ENCODE results near the gene QSER1. TPM values are rescaled to one million over a fixed set of nuclear protein-coding genes. Genes with fewer than 3 reads are reported as not detected.
"Not testable (repeated sequence)": the region's sequence is repeated elsewhere in the genome, so short reads cannot be mapped to it uniquely, and the experiment has no call there.

Gene QSER1
- total RNA-seq, 4 donors from 2014 or later = 35.5 to 59.9 (median 42.6) TPM

DNA sequence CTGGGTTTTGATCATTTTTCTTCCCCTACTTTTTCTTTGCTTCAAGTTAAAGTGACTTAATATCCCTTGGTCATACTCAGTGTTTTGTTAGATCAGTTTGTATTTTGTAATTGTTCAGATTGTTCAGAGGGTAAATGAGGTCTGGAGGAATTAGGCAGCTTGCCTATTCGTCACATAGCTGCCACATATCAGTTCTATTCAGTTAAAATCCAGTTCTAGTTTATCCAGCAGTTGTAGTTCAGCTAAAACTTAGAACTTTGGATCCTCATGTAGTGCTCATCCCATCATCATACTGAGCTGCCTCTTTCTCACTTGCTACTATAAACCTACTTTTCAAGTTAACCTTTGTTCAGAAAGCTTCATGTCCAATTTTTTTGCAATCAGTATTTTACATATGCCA is 75.9 kb downstream of the QSER1 start:
- H3K27me3 ChIP-seq = no peaks in the 10 kb centered on the region
- no peaks in the 10 kb centered on the region for H3K36me3 ChIP-seq
- intact Hi-C loops (cut with DNase I) = no loop called here
- H3K4me3 ChIP-seq (replicated peaks in 1 of 3) = no peak overlapping the region
- no peak overlapping the region for H3K27ac ChIP-seq
- H3K9me3 ChIP-seq = no peaks in the 10 kb centered on the region
- TF ChIP-seq, protein P1, sequence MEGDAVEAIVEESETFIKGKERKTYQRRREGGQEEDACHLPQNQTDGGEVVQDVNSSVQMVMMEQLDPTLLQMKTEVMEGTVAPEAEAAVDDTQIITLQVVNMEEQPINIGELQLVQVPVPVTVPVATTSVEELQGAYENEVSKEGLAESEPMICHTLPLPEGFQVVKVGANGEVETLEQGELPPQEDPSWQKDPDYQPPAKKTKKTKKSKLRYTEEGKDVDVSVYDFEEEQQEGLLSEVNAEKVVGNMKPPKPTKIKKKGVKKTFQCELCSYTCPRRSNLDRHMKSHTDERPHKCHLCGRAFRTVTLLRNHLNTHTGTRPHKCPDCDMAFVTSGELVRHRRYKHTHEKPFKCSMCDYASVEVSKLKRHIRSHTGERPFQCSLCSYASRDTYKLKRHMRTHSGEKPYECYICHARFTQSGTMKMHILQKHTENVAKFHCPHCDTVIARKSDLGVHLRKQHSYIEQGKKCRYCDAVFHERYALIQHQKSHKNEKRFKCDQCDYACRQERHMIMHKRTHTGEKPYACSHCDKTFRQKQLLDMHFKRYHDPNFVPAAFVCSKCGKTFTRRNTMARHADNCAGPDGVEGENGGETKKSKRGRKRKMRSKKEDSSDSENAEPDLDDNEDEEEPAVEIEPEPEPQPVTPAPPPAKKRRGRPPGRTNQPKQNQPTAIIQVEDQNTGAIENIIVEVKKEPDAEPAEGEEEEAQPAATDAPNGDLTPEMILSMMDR (IDR thresholded peaks at IDR 0.05) = no peak
- TF ChIP-seq POLR2A (IDR thresholded peaks at IDR 0.05) = no peak
- WGBS, 2 donors = 82 to 89% methylated on average over 1 of the region's 1 CpG
- H3K4me1 ChIP-seq = no peaks in the 10 kb centered on the region
- DNase-seq = no peak

DNA sequence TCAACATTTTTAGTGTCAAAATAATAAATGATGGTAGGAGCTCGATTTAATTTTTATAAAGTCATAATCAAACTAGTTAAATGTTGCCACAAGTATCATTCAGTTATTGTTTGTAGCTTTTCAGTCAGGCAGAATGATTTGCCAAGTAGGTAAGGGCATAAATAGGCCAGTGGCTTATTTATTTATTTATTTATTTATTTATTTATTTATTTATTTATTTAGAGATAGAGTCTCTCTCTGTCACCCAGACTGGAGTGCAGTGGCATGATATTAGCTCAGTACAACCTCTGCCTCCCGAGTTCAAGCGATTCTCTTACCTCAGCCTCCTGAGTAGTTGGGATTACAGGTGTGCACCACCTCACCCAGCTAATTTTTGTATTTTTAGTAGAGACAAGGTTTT is 79.6 kb downstream of the QSER1 start:
- H3K36me3 ChIP-seq; H3K4me3 ChIP-seq (replicated peaks in 1 of 3); H3K27ac ChIP-seq; intact Hi-C loops (cut with DNase I); H3K27me3 ChIP-seq; DNase-seq; H3K9me3 ChIP-seq; H3K4me1 ChIP-seq: not testable (repeated sequence)
- WGBS, 2 donors = 95 to 98% methylated on average over 3 of the region's 3 CpGs

DNA sequence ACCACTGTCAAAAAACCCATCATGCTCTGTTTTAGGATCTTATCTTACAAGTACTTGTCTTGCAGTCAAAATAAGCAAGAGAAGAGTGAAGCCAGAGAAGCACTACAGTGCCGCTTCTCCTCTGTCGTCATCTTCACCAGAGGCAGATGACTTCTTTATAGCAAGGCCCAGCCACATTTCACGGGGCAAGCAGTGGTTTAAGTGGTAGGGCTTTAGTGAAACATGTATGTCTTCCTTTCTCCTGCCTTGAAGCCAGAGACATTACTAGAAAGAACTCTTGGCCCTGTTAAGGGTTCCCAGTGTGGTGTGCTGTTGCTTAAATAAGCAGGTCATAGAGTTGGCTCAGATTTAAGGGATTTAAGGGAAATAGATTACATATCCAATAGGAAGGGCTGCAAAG is 80.2 kb downstream of the QSER1 start:
- WGBS, 2 donors = 72 to 86% methylated on average over 3 of the region's 3 CpGs

DNA sequence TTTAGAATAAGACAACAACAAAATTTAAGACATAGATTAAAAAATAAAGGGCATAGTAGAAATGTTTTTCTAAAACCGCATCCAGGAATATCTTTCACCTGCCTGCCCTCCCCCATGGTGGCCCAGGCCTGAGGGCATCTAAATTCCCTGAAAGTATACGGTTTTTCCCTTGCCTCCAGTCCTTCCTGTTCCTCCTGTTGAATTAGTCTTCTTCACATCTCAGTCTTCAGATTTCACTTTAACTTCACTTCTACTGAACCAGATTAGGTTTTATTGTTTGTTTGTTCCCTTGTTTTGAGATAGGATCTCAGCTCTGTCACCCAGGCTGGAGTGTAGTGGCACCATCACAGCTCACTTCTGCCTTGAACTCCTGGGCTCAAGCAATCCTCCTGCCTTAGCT is 90.0 kb downstream of the QSER1 start:
- 84 to 91% methylated on average over 2 of the region's 2 CpGs for WGBS, 2 donors
- Histone ChIP-seq H3K9me3 (no peaks in the 10 kb centered on the region), H3K36me3 (no peaks in the 10 kb centered on the region), H3K27me3 (no peaks in the 10 kb centered on the region), H3K27ac (no peak overlapping the region), H3K4me3 (replicated peaks in 1 of 3) (no peak overlapping the region), H3K4me1 (no peaks in the 10 kb centered on the region)
- intact Hi-C loops (cut with DNase I) = no loop called here
- TF ChIP-seq, protein P1 (IDR thresholded peaks at IDR 0.05) = no peak
- no peak for TF ChIP-seq POLR2A (IDR thresholded peaks at IDR 0.05)
- no peak for DNase-seq

More for the DNA sequence above, 80.2 kb downstream of the QSER1 start:
- H3K27me3 ChIP-seq = no peaks in the 10 kb centered on the region
- intact Hi-C loops (cut with DNase I) = no loop called here
- H3K4me1 ChIP-seq = no peaks in the 10 kb centered on the region
- H3K9me3 ChIP-seq = no peaks in the 10 kb centered on the region
- TF ChIP-seq, protein P1 (IDR thresholded peaks at IDR 0.05) = no peak
- no peak for TF ChIP-seq POLR2A (IDR thresholded peaks at IDR 0.05)
- H3K27ac ChIP-seq = no peak overlapping the region
- no peak for DNase-seq
- no peak overlapping the region for H3K4me3 ChIP-seq (replicated peaks in 1 of 3)
- peaks cover 0 to 5% of the 10 kb centered on the region in 2 donors for H3K36me3 ChIP-seq

DNA sequence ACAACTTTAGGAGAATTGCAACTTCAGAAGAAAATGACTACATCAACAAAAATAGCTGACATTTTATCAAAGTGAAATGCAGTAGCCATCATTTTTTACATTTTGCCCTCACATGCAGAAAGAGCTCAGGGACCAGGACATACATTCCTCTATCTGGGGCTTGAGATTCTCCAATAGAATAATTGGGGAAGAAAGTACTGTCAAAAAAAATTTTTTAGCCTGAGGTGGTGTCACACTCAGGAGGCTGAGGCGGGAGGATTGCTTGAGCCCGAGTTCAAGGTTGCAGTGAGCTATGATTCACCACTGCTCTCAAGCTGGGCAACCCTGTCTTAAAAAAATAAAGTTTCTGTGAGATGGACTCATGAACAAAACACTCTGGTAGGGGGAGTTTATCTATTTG is 90.9 kb downstream of the QSER1 start:
- H3K9me3 ChIP-seq = no peaks in the 10 kb centered on the region
- 92 to 97% methylated on average over 2 of the region's 2 CpGs for WGBS, 2 donors
- H3K4me1 ChIP-seq = no peaks in the 10 kb centered on the region
- no peak for DNase-seq
- no peak overlapping the region for H3K27ac ChIP-seq
- TF ChIP-seq, protein P1 (IDR thresholded peaks at IDR 0.05) = no peak
- TF ChIP-seq POLR2A (IDR thresholded peaks at IDR 0.05) = no peak
- intact Hi-C loops (cut with DNase I) = no loop called here
- no peak overlapping the region for H3K4me3 ChIP-seq (replicated peaks in 1 of 3)
- H3K36me3 ChIP-seq = no peaks in the 10 kb centered on the region
- H3K27me3 ChIP-seq = no peaks in the 10 kb centered on the region

DNA sequence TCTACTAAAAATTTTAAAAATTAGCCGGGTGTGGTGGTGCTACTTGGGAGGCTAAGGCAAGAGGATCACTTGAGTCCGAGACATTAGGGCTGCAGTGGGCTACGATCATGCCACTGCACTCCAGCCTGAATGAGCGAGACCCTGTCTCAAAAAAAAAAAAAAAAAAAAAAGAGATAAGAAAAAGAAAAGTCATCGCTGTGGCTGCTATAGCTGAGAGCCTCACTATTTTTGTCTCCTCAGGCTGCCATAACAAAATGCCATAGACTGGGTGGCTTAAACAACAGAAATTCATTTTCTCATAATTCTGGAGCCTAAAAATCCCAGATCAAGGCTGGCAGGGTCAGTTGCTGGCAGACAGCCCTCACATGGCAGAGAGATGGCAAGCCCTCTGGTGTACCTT is 93.0 kb downstream of the QSER1 start:
- 96 to 97% methylated on average over 5 of the region's 5 CpGs for WGBS, 2 donors
- DNase-seq = no peak
- intact Hi-C loops (cut with DNase I) = no loop called here
- no peaks in the 10 kb centered on the region for H3K27me3 ChIP-seq
- TF ChIP-seq POLR2A (IDR thresholded peaks at IDR 0.05) = no peak
- TF ChIP-seq, protein P1 (IDR thresholded peaks at IDR 0.05) = no peak
- no peaks in the 10 kb centered on the region for H3K36me3 ChIP-seq
- H3K27ac ChIP-seq = no peak overlapping the region
- H3K4me1 ChIP-seq = no peaks in the 10 kb centered on the region
- no peaks in the 10 kb centered on the region for H3K9me3 ChIP-seq
- H3K4me3 ChIP-seq (replicated peaks in 1 of 3) = no peak overlapping the region
